Germinal center (tissue), 1 donor: ENCODE results near the gene CACUL1.
"Not testable (repeated sequence)": the region's sequence is repeated elsewhere in the genome, so short reads cannot be mapped to it uniquely, and the experiment has no call there.

ENCODE experiments used
- DNase-seq: peaks from one replicate; pipeline ENCODE4 v3.0.0; 2012; ENCODE audit warnings: mixed read lengths, low spot score

Gene CACUL1

GRCh38 chr10:118754556-118755423 is at the start of gene CACUL1:
Gene CACUL1 (minus strand): TSS chr10:118754970. CDS start chr10:118754762, 208 bp downstream.
- peak; percentile 99 for DNase-seq

- DNase-seq = no peak
Measured at GRCh38 chr10:118804262-118804773, 49.5 kb upstream of the CACUL1 start.

- no peak for DNase-seq
Measured at GRCh38 chr10:118802126-118802793, 47.5 kb upstream of the CACUL1 start.

GRCh38 chr10:118800920-118801319 is 46.1 kb upstream of the CACUL1 start:
- DNase-seq = no peak

GRCh38 chr10:118799777-118800176 is 45.0 kb upstream of the CACUL1 start:
- DNase-seq = no peak

- DNase-seq = no peak
Measured at GRCh38 chr10:118798231-118798662, 43.5 kb upstream of the CACUL1 start.

- DNase-seq = not testable (repeated sequence)
Measured at GRCh38 chr10:118794971-118795370, 40.2 kb upstream of the CACUL1 start.

GRCh38 chr10:118793545-118793944 is 38.8 kb upstream of the CACUL1 start:
- DNase-seq = no peak

- no peak for DNase-seq
Measured at GRCh38 chr10:118792526-118792925, 37.8 kb upstream of the CACUL1 start.

GRCh38 chr10:118790058-118790457 is 35.3 kb upstream of the CACUL1 start:
- no peak for DNase-seq

- no peak for DNase-seq
Measured at GRCh38 chr10:118785551-118785950, 30.8 kb upstream of the CACUL1 start.

- no peak for DNase-seq
Measured at GRCh38 chr10:118783776-118784545, 29.2 kb upstream of the CACUL1 start.

- DNase-seq = not testable (repeated sequence)
Measured at GRCh38 chr10:118782916-118783465, 28.2 kb upstream of the CACUL1 start.

- DNase-seq = no peak
Measured at GRCh38 chr10:118781541-118781940, 26.8 kb upstream of the CACUL1 start.

GRCh38 chr10:118778727-118779126 is 24.0 kb upstream of the CACUL1 start:
- DNase-seq = no peak

- no peak for DNase-seq
Measured at GRCh38 chr10:118776960-118777359, 22.2 kb upstream of the CACUL1 start.

- no peak for DNase-seq
Measured at GRCh38 chr10:118776033-118776432, 21.3 kb upstream of the CACUL1 start.

- DNase-seq = no peak
Measured at GRCh38 chr10:118775478-118775877, 20.7 kb upstream of the CACUL1 start.

- no peak for DNase-seq
Measured at GRCh38 chr10:118773041-118773440, 18.3 kb upstream of the CACUL1 start.

GRCh38 chr10:118771976-118772375 is 17.2 kb upstream of the CACUL1 start:
- DNase-seq = no peak

- DNase-seq = no peak
Measured at GRCh38 chr10:118769898-118770600, 15.3 kb upstream of the CACUL1 start.
